ENCODE data around the gene TLNRD1.

DNA sequence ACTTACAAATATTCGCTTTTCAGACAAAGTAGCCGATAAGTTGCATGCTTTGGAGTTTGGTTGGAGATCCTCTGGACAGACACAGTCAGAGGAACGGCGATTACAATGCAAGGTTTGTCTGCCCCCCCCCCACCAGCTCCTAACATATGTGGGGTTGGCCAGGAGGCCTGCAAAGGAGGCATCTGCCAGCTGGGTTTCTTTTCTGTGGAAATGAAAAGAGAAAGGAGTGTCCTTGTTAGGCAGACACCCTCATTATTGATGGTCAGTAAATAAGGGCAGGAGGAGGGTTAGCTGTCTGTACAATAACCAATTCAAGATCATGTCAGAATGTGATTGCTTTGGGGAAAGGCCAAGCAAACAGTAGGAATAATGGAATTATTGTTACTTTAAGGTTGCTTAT lies 49.1 kb downstream of the TLNRD1 start:
- TF ChIP-seq, protein P1, sequence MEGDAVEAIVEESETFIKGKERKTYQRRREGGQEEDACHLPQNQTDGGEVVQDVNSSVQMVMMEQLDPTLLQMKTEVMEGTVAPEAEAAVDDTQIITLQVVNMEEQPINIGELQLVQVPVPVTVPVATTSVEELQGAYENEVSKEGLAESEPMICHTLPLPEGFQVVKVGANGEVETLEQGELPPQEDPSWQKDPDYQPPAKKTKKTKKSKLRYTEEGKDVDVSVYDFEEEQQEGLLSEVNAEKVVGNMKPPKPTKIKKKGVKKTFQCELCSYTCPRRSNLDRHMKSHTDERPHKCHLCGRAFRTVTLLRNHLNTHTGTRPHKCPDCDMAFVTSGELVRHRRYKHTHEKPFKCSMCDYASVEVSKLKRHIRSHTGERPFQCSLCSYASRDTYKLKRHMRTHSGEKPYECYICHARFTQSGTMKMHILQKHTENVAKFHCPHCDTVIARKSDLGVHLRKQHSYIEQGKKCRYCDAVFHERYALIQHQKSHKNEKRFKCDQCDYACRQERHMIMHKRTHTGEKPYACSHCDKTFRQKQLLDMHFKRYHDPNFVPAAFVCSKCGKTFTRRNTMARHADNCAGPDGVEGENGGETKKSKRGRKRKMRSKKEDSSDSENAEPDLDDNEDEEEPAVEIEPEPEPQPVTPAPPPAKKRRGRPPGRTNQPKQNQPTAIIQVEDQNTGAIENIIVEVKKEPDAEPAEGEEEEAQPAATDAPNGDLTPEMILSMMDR (IDR thresholded peaks at IDR 0.05; ENCODE audit: insufficient read depth, low read length): no peak
- no peak for TF ChIP-seq GABPA (IDR thresholded peaks at IDR 0.05; ENCODE audit: low read depth)
